HCT116 (cell line): ENCODE data around the gene CRACR2A.

Experiments used
- EGR1 ChIP-seq: IDR thresholded peaks from 2 replicates; pipeline ENCODE4 v1.6.1; 2012; ENCODE audit warnings: low read depth
- POLR2A ChIP-seq: IDR thresholded peaks from 2 replicates; pipeline ENCODE4 v1.7.0; 2011; ENCODE audit warnings: borderline replicate concordance; ENCODE audit not compliant: insufficient read depth, insufficient read length; ENCODE audit errors: extremely low read depth
- POLR2AphosphoS5 ChIP-seq: IDR thresholded peaks from 2 replicates; pipeline ENCODE4 v1.6.1; 2011; ENCODE audit warnings: mild to moderate bottlenecking, low read depth, low read length, moderate library complexity
- RAD21 ChIP-seq: IDR thresholded peaks from 2 replicates; pipeline ENCODE4 v1.6.1; 2012; ENCODE audit warnings: low read depth, mild to moderate bottlenecking
- SIN3A ChIP-seq: IDR thresholded peaks from 2 replicates; pipeline ENCODE4 v1.6.1; 2012; ENCODE audit warnings: low read depth
- ZNF274 ChIP-seq: fragments of 200-500 bp; sonication (Bioruptor generic); IDR thresholded peaks from 2 replicates; pipeline ENCODE4 v1.6.1; 2014; ENCODE audit warnings: mild to moderate bottlenecking, low read depth, low read length, inconsistent platforms
- TF ChIP-seq, protein P1 (sequence below), 3 experiments: fragments of 200-600 bp in 1 of 3; sonication (generic) in 1 of 3; IDR thresholded peaks in 2 of 3; conservative IDR thresholded peaks in 1 of 3; 2 replicates each; pipeline ENCODE4 v1.5.1; 2012 to 2017; ENCODE audit warnings: low read depth in 2 of 3, low read length in 2 of 3, antibody characterized with exemption in 1 of 3, borderline replicate concordance in 1 of 3, control low read depth in 1 of 3, mild to moderate bottlenecking in 1 of 3, mixed read lengths in 1 of 3, mixed run types in 1 of 3, moderate library complexity in 1 of 3; ENCODE audit not compliant: insufficient read depth in 1 of 3

DNA sequence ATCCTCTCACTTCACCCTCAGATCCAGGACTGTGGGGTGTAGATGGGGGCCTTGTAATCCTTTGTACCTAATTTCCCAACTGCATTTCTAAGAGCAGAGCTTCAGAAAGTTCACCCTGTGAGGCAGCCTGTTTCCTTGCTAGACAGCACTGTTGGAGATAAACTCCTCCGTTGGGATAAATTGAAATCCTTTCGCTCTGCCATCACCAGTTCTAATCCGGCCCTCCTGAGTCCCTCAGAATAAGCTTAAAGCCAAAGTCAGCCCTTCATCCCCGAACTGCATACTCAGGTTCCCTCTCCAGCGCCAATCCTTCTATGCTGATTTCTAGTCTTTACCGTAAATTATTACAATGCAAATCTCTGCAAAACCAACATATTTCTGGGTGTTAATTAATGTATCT lies 147.2 kb downstream of the CRACR2A start:
- TF ChIP-seq RAD21 (no peak), SIN3A (no peak), POLR2A (no peak), ZNF274 (no peak), POLR2AphosphoS5 (no peak), EGR1 (no peak)
- TF ChIP-seq, protein P1, sequence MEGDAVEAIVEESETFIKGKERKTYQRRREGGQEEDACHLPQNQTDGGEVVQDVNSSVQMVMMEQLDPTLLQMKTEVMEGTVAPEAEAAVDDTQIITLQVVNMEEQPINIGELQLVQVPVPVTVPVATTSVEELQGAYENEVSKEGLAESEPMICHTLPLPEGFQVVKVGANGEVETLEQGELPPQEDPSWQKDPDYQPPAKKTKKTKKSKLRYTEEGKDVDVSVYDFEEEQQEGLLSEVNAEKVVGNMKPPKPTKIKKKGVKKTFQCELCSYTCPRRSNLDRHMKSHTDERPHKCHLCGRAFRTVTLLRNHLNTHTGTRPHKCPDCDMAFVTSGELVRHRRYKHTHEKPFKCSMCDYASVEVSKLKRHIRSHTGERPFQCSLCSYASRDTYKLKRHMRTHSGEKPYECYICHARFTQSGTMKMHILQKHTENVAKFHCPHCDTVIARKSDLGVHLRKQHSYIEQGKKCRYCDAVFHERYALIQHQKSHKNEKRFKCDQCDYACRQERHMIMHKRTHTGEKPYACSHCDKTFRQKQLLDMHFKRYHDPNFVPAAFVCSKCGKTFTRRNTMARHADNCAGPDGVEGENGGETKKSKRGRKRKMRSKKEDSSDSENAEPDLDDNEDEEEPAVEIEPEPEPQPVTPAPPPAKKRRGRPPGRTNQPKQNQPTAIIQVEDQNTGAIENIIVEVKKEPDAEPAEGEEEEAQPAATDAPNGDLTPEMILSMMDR (IDR thresholded peaks at IDR 0.05 in 2 of 3, conservative IDR thresholded peaks at IDR 0.05 in 1 of 3; ENCODE audit: borderline replicate concordance in 1 of 3, insufficient read depth in 1 of 3, low read depth in 2 of 3, low read length in 2 of 3): no peak
